WERI-Rb-1 (cell line): ENCODE results near the gene DRD2.

Source experiments
- DNase-seq: peaks from one replicate; pipeline ENCODE4 v3.0.0-alpha.2; 2020
- H3K27ac ChIP-seq: fragments of 250-450 bp; sonication (Bioruptor Pico); 2 replicates; pipeline ENCODE4 v1.5.1; 2020; ENCODE audit warnings: mild to moderate bottlenecking, moderate library complexity
- H3K27me3 ChIP-seq: fragments of 250-450 bp; sonication (Bioruptor Pico); 2 replicates; pipeline ENCODE4 v1.5.1; 2021; ENCODE audit warnings: mild to moderate bottlenecking, low read depth, moderate library complexity; ENCODE audit not compliant: insufficient read depth, severe bottlenecking
- H3K36me3 ChIP-seq: fragments of 250-450 bp; sonication (Bioruptor Pico); 2 replicates; pipeline ENCODE4 v1.5.1; 2020; ENCODE audit warnings: mild to moderate bottlenecking, moderate library complexity
- H3K4me3 ChIP-seq: 2 replicates; pipeline ENCODE4 v1.5.1; 2011; ENCODE audit warnings: low read depth, mild to moderate bottlenecking, control low read depth, low read length
- H3K9me3 ChIP-seq: fragments of 250-450 bp; sonication (Bioruptor Pico); 2 replicates; pipeline ENCODE4 v1.5.1; 2021; ENCODE audit warnings: mild to moderate bottlenecking, moderate library complexity; ENCODE audit not compliant: severe bottlenecking
- CTCF ChIP-seq: IDR thresholded peaks from 2 replicates; pipeline ENCODE4 v1.5.1; 2011; ENCODE audit warnings: low read depth, mild to moderate bottlenecking, control low read depth, inconsistent platforms, low read length

DRD2 gene

GRCh38 chr11:113373306-113373705 is 101.9 kb downstream of the DRD2 start:
- no peaks in the 10 kb centered on the region for H3K36me3 ChIP-seq
- H3K9me3 ChIP-seq, result no peaks in the 10 kb centered on the region
- DNase-seq, result no peak
- no peak for TF ChIP-seq CTCF
- no peaks in the 10 kb centered on the region for H3K27me3 ChIP-seq
- no peak overlapping the region for H3K4me3 ChIP-seq
- peak overlapping the region; percentile 14 for H3K27ac ChIP-seq

DNA sequence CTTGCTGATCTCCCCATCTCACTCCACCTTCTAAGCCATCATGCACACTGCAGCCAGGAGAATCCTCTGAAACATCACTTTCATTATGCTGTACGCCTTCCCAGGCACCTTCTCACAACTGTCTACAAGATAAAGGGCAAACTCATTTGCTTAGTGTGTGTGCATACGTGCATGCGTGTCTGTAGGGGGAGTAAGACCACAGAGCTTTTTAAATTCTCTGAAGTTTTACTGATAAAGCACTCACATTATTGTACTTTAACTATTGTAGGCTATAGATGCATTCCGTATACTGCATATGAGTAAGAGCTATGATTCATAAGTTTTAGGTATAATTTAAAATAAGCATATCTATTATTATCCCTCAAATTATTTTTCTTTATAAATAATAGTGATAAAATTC is 102.9 kb downstream of the DRD2 start:
- peak; percentile 31 for TF ChIP-seq CTCF
- H3K36me3 ChIP-seq, result no peaks in the 10 kb centered on the region
- H3K27me3 ChIP-seq, result no peaks in the 10 kb centered on the region
- no peak overlapping the region for H3K27ac ChIP-seq
- H3K4me3 ChIP-seq, result no peak overlapping the region
- no peaks in the 10 kb centered on the region for H3K9me3 ChIP-seq
- no peak for DNase-seq

DNA sequence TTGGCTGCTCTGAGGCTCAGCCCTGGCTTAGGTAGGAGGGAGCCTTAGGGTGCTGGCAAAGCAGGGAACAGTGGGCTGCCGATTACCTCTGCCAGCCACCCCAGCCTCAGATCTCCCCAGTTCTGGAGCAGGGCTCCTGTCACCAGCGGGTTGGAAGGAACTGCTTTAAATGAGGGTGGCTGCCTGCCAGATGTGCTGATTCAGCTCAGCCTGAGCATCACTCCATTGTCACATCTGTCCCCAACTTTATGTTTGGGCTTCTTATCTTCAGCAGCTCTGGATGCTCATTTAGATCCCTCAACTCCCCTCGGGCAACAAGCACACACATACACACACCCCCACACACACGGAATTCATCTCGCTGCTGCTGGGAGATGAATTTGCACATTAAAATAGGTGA is 104.6 kb downstream of the DRD2 start:
- H3K4me3 ChIP-seq, result no peak overlapping the region
- H3K36me3 ChIP-seq, result no peaks in the 10 kb centered on the region
- TF ChIP-seq CTCF, result no peak
- no peaks in the 10 kb centered on the region for H3K9me3 ChIP-seq
- H3K27ac ChIP-seq, result no peak overlapping the region
- no peaks in the 10 kb centered on the region for H3K27me3 ChIP-seq
- no peak for DNase-seq

DNA sequence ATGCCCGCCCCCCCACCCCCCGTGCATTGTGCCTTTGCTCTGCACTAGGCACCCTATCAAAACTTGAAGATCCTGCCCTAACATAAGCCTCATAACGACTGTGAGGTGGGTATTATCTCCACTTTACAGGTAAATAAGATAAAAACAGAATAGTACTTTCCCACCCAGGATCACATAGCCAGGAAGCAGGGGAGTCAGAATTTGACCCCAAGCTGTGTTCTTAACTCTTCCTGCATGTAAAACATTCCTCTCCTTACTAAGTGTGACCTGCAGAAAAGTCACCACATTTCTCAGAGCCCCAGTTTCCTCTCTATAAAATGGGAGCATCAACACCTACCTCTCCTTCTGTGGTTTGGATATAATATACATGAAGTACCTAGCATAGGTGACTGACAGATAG is 105.8 kb downstream of the DRD2 start:
- Histone ChIP-seq H3K9me3 (no peaks in the 10 kb centered on the region), H3K27me3 (no peaks in the 10 kb centered on the region), H3K4me3 (no peak overlapping the region), H3K36me3 (no peaks in the 10 kb centered on the region), H3K27ac (no peak overlapping the region)
- DNase-seq, result no peak
- TF ChIP-seq CTCF, result no peak

- Histone ChIP-seq H3K36me3 (no peaks in the 10 kb centered on the region), H3K27me3 (no peaks in the 10 kb centered on the region), H3K9me3 (no peaks in the 10 kb centered on the region), H3K4me3 (no peak overlapping the region), H3K27ac (no peak overlapping the region)
- no peak for DNase-seq
- no peak for TF ChIP-seq CTCF
These were observed 109.3 kb downstream of the DRD2 start for GRCh38 chr11:113365895-113366294.

GRCh38 chr11:113363996-113364641 is 111.1 kb downstream of the DRD2 start:
- DNase-seq, result no peak
- no peak overlapping the region for H3K27ac ChIP-seq
- H3K36me3 ChIP-seq, result no peaks in the 10 kb centered on the region
- TF ChIP-seq CTCF, result no peak
- no peaks in the 10 kb centered on the region for H3K9me3 ChIP-seq
- H3K27me3 ChIP-seq, result no peaks in the 10 kb centered on the region
- H3K4me3 ChIP-seq, result no peak overlapping the region
